ENCODE results near the gene STX1B.

- TF ChIP-seq CTCF (IDR thresholded peaks at IDR 0.05) (no peak), POLR2A (IDR thresholded peaks at IDR 0.05) (no peak), POLR2AphosphoS5 (IDR thresholded peaks at IDR 0.05) (no peak)
Observed at GRCh38 chr16:31005350-31006085, 4.9 kb downstream of the STX1B start.

Data from breast epithelium (tissue), 3 donors.